Fibroblast of the aortic adventitia (primary cell): Measurements from ENCODE around the gene PHLDA2. TPM values are rescaled to one million over a fixed set of nuclear protein-coding genes. Genes with fewer than 3 reads are reported as not detected.
"Not testable (repeated sequence)": the region's sequence is repeated elsewhere in the genome, so short reads cannot be mapped to it uniquely, and the experiment has no call there.

Experiments used
- DNase-seq: peaks from one replicate; pipeline ENCODE4 v3.0.0-alpha.2; 2010; ENCODE audit warnings: low read depth
- H3K4me3 ChIP-seq: 2 replicates; pipeline ENCODE4 v1.5.1; 2011; ENCODE audit warnings: low read depth, mild to moderate bottlenecking, control low read depth, low read length, moderate library complexity
- CTCF ChIP-seq: IDR thresholded peaks from 2 replicates; pipeline ENCODE4 v1.5.1; 2011; ENCODE audit warnings: mild to moderate bottlenecking, low read length, control low read depth, inconsistent platforms; ENCODE audit not compliant: insufficient read depth
- total RNA-seq: library from RNA; depleted of rRNA; stranded (reverse); fragments of >200 nt; gene quantifications from 2 replicates; pipeline ENCODE4 v1.2.3, GENCODE V29; 2012; ENCODE audit warnings: low replicate concordance

PHLDA2 gene
- total RNA-seq, 1 donor = 3.8 TPM

GRCh38 chr11:2910401-2910955 lies 18.7 kb downstream of the PHLDA2 start:
- TF ChIP-seq CTCF = no peak
- DNase-seq = no peak
- no peak overlapping the region for H3K4me3 ChIP-seq

DNA sequence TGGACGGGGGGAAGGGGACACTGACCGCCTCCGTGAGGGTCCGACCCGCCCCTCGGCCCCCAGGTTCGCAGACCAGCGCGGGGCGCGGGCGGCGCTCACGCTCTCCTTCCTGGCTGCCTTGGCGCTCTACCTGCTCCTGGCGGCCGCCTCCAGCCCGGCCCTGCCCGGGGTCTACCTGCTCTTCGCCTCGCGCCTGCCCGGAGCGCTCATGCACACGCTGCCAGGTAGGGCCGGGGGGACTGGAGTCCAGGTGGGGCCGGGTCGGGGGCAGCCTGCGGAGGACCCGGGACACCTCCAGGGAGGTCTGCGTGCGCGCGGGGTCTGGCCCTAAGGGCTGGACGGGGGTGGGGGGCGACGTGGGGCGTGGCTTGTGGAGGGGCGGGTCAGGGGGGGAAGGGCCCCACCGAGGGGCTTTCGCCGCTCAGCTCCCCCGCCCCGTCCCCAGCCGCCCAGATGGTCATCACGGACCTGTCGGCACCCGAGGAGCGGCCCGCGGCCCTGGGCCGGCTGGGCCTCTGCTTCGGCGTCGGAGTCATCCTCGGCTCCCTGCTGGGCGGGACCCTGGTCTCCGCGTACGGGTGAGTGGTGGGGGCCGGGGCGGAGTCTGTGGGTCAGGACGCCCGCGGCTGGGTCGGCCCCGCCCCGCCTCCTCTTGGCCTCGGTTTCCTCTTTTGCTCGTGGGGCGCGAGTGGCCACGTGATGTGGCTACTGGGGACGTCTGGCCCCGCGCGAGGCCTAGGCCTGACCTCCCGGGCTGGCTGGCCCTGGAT lies 19.9 kb downstream of the PHLDA2 start:
- no peak for TF ChIP-seq CTCF
- no peak for DNase-seq
- no peak overlapping the region for H3K4me3 ChIP-seq

GRCh38 chr11:2908130-2908529 lies 21.1 kb downstream of the PHLDA2 start:
- no peak overlapping the region for H3K4me3 ChIP-seq
- no peak for TF ChIP-seq CTCF
- no peak for DNase-seq

- not testable (repeated sequence) for H3K4me3 ChIP-seq, DNase-seq
Measured at GRCh38 chr11:2905299-2905698, 23.9 kb downstream of the PHLDA2 start.

GRCh38 chr11:2904153-2905052 lies 24.8 kb downstream of the PHLDA2 start:
- H3K4me3 ChIP-seq = peak overlapping the region; percentile 25
- peak; percentile 28 for DNase-seq
- TF ChIP-seq CTCF = no peak

- peak overlapping the region; percentile 76 for H3K4me3 ChIP-seq
- no peak for TF ChIP-seq CTCF
- DNase-seq = no peak
Measured at GRCh38 chr11:2903672-2904011, 25.6 kb downstream of the PHLDA2 start.
